HepG2 (cell line): ENCODE measurements around the gene RREB1. TPM values are rescaled to one million over a fixed set of nuclear protein-coding genes. Genes with fewer than 3 reads are reported as not detected.

Source experiments
- ASH2L ChIP-seq: fragments of 300-600, 200-600 bp; sonication (generic); IDR thresholded peaks from 2 replicates; pipeline ENCODE4 v1.7.0; 2017; ENCODE audit warnings: low read depth, mild to moderate bottlenecking, moderate library complexity, mixed read lengths, low read length; ENCODE audit not compliant: insufficient read length
- BRCA1 ChIP-seq: sonication (generic); formaldehyde crosslinking; IDR thresholded peaks from 2 replicates; pipeline ENCODE4 v1.4.0; 2020; ENCODE audit warnings: missing genetic modification reagents
- CSRNP2 ChIP-seq: sonication (generic); formaldehyde crosslinking; conservative IDR thresholded peaks from 2 replicates; pipeline ENCODE4 v1.8.0; 2022; ENCODE audit warnings: low read depth, missing genetic modification reagents
- ETV5 ChIP-seq: IDR thresholded peaks from 2 replicates; pipeline ENCODE4 v1.6.1; 2018; ENCODE audit warnings: missing biosample characterization, missing genetic modification reagents, inconsistent platforms, borderline replicate concordance
- ETV6 ChIP-seq: sonication (generic); formaldehyde crosslinking; conservative IDR thresholded peaks from 2 replicates; pipeline ENCODE4 v1.4.0; 2020; ENCODE audit warnings: missing genetic modification reagents
- GMEB1 ChIP-seq: sonication (generic); formaldehyde crosslinking; IDR thresholded peaks from 2 replicates; pipeline ENCODE4 v1.5.1; 2020; ENCODE audit warnings: missing genetic modification reagents, mild to moderate bottlenecking, borderline replicate concordance
- HHEX ChIP-seq: IDR thresholded peaks from 2 replicates; pipeline ENCODE4 v1.6.1; 2016; ENCODE audit warnings: control low read depth
- HMGXB3 ChIP-seq: sonication (generic); formaldehyde crosslinking; IDR thresholded peaks from 2 replicates; pipeline ENCODE4 v1.4.0; 2020; ENCODE audit warnings: missing genetic modification reagents, borderline replicate concordance
- JUN ChIP-seq: sonication (generic); formaldehyde crosslinking; IDR thresholded peaks from 2 replicates; pipeline ENCODE4 v1.4.0; 2020; ENCODE audit warnings: mild to moderate bottlenecking, missing genetic modification reagents
- NFE2L1 ChIP-seq: sonication (generic); formaldehyde crosslinking; IDR thresholded peaks from 2 replicates; pipeline ENCODE4 v1.4.0; 2020; ENCODE audit warnings: missing genetic modification reagents, mild to moderate bottlenecking, borderline replicate concordance
- NR2F6 ChIP-seq, 2 experiments: IDR thresholded peaks; 2 replicates each; pipeline ENCODE4 v1.6.1; 2016; ENCODE audit warnings: antibody characterized with exemption in 1 of 2, mild to moderate bottlenecking in 1 of 2
- ONECUT2 ChIP-seq: sonication (generic); formaldehyde crosslinking; IDR thresholded peaks from 2 replicates; pipeline ENCODE4 v1.4.0; 2020; ENCODE audit warnings: missing genetic modification reagents
- SMC3 ChIP-seq: IDR thresholded peaks from 2 replicates; pipeline ENCODE4 v1.6.1; 2011; ENCODE audit warnings: low read length, improper control_type of control experiment
- SP5 ChIP-seq: IDR thresholded peaks from 2 replicates; pipeline ENCODE4 v1.6.1; 2016; ENCODE audit warnings: low read depth, borderline replicate concordance
- SPEN ChIP-seq: sonication (generic); formaldehyde crosslinking; IDR thresholded peaks from 2 replicates; pipeline ENCODE4 v1.5.1; 2020; ENCODE audit warnings: low read depth, mild to moderate bottlenecking, missing genetic modification reagents
- SRSF9 ChIP-seq: fragments of 200-400 bp; formaldehyde crosslinking; IDR thresholded peaks from 2 replicates; pipeline ENCODE4 v1.6.1; 2018; ENCODE audit warnings: borderline replicate concordance, mild to moderate bottlenecking, low read depth, low read length; ENCODE audit not compliant: insufficient read depth, poor library complexity, severe bottlenecking
- TBL1XR1 ChIP-seq: fragments of 150-350 bp; IDR thresholded peaks from 2 replicates; pipeline ENCODE4 v1.6.1; 2014; ENCODE audit warnings: borderline replicate concordance, low read length; ENCODE audit not compliant: partially characterized antibody
- U2AF1 ChIP-seq: fragments of 200-400 bp; formaldehyde crosslinking; optimal IDR thresholded peaks from 2 replicates; pipeline ENCODE3; 2017; ENCODE audit warnings: mild to moderate bottlenecking, low read depth, low read length
- ZFP82 ChIP-seq: sonication (generic); formaldehyde crosslinking; IDR thresholded peaks from 2 replicates; pipeline ENCODE4 v1.5.1; 2020; ENCODE audit warnings: mild to moderate bottlenecking, missing genetic modification reagents, borderline replicate concordance
- ZNF205 ChIP-seq: IDR thresholded peaks from 2 replicates; pipeline ENCODE4 v1.6.1; 2018; ENCODE audit warnings: missing biosample characterization, missing genetic modification reagents
- ZNF44 ChIP-seq: sonication (generic); formaldehyde crosslinking; IDR thresholded peaks from 2 replicates; pipeline ENCODE4 v1.5.1; 2020; ENCODE audit warnings: mild to moderate bottlenecking, missing genetic modification reagents
- ZNF484 ChIP-seq: sonication (generic); formaldehyde crosslinking; IDR thresholded peaks from 2 replicates; pipeline ENCODE4 v1.5.1; 2020; ENCODE audit warnings: mild to moderate bottlenecking, low read depth, missing genetic modification reagents, borderline replicate concordance
- ZNF562 ChIP-seq: sonication (generic); formaldehyde crosslinking; IDR thresholded peaks from 2 replicates; pipeline ENCODE4 v1.8.0; 2022; ENCODE audit warnings: missing genetic modification reagents, borderline replicate concordance
- polyA plus RNA-seq, 8 experiments: library from polyadenylated mRNA; depleted of rRNA in 3 of 8; stranded (reverse) in 7 of 8; unstranded in 1 of 8; fragments of >200 nt; fragmentation: Illumina TruSeq in 4 of 8; extraction: Trizol in 4 of 8; gene quantifications; 2 replicates each; pipeline versions ENCODE4 v1.2.1 to v1.2.3, GENCODE V29; 2011 to 2016; ENCODE audit warnings: low read depth in 4 of 8, missing spikeins in 1 of 8, mixed read lengths in 1 of 8; ENCODE audit not compliant: insufficient read depth in 1 of 8
- total RNA-seq, 5 experiments: library from RNA; depleted of rRNA; stranded (reverse); fragments of >200 nt; fragmentation: Illumina TruSeq; extraction: Trizol; gene quantifications; 2 replicates each; pipeline ENCODE4 v1.2.3, GENCODE V29; 2016; ENCODE audit warnings: low read depth in 1 of 5

Gene RREB1
- total and polyA plus RNA-seq, 2 of the 13 experiments (the other 11 are each of a cell fraction or from before 2014, with no cell fraction given) = 6.1 to 23.2 TPM

- TF ChIP-seq ZNF44 (CRISPR knock-in tag) (no peak), TBL1XR1 (no peak), NFE2L1 (no peak), ZNF484 (no peak), SRSF9 (no peak), HHEX (no peak), ETV5 (CRISPR knock-in tag) (no peak; the same call in 1 of the 2 replicates), HMGXB3 (CRISPR knock-in tag) (no peak), U2AF1 (no peak), ZNF562 (CRISPR knock-in tag) (no peak), SPEN (CRISPR knock-in tag) (no peak), ETV6 (no peak), CSRNP2 (CRISPR knock-in tag) (no peak), SP5 (CRISPR knock-in tag) (peak; percentile 11; the same call in 1 of the 2 replicates), NR2F6 (IDR thresholded peaks at IDR 0.05) (peak; percentile 69; the same call in 1 of the 2 replicates), NR2F6 (CRISPR knock-in tag; IDR thresholded peaks at IDR 0.05) (peak; percentile 69; the same call in 1 of the 2 replicates), ONECUT2 (no peak), GMEB1 (no peak), JUN (CRISPR knock-in tag) (0 out of 2 replicates have a peak, but pooled peaks have one; percentile 15), BRCA1 (CRISPR knock-in tag) (no peak), ZFP82 (no peak; the same call in 1 of the 2 replicates), ASH2L (peak; percentile 75), ZNF205 (CRISPR knock-in tag) (no peak), SMC3 (no peak)
Observed at GRCh38 chr6:7139835-7140470, 32.2 kb downstream of the RREB1 start (continued).
